Occipital lobe (tissue), 2 donors: Measurements from ENCODE around the gene STK4. TPM values are rescaled to one million over a fixed set of nuclear protein-coding genes. Genes with fewer than 3 reads are reported as not detected.

Experiments used
- DNase-seq: peaks from one replicate; lab custom pipeline; 2025; lab: John Stamatoyannopoulos, UW
- total RNA-seq: library from RNA; depleted of rRNA; stranded (reverse); fragments of >200 nt; gene quantifications from one replicate; pipeline ENCODE4 v1.2.3, GENCODE V29; 2014

The STK4 gene
- total RNA-seq, 1 donor from 2014 or later: 56.6 TPM

DNA sequence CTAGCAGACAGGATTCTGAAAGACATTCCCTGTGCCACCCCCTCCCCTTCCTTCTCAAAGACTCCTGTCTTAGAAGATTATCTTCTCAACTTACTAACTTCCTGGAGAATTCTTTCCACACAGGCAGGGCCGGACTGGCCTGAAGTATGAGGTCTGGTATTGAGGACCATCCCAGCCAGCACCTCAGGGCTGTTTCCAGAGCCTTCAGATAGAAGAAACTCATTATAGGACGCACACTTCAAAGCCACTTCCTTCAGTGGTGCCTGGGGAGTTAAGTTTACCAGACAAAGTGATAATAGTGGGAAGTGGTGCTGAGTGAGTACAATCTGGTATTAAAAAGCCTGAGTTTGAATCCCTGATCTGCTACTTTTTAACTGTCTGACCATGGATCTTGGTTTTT, 119.0 kb downstream of the STK4 start:
- no peak for DNase-seq

DNA sequence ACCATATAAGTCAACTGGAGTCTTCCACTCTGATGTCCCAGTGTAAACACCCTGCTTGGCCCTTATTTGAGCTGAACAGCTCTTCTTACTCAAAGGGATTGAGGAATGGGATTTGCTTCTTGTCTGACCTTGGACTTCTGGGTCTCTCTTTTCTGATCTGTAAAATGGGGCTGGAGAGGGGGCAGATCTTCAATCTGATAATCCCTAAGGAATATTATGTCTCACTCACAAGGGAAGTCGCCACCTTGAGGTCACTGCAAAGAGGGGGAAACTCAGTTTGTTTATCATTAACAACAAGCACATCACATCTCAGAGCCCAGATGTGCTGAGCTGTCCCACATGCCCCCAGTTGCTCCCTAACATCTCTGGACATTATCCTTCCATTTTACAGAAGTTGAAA, 119.6 kb downstream of the STK4 start:
- no peak for DNase-seq

DNA sequence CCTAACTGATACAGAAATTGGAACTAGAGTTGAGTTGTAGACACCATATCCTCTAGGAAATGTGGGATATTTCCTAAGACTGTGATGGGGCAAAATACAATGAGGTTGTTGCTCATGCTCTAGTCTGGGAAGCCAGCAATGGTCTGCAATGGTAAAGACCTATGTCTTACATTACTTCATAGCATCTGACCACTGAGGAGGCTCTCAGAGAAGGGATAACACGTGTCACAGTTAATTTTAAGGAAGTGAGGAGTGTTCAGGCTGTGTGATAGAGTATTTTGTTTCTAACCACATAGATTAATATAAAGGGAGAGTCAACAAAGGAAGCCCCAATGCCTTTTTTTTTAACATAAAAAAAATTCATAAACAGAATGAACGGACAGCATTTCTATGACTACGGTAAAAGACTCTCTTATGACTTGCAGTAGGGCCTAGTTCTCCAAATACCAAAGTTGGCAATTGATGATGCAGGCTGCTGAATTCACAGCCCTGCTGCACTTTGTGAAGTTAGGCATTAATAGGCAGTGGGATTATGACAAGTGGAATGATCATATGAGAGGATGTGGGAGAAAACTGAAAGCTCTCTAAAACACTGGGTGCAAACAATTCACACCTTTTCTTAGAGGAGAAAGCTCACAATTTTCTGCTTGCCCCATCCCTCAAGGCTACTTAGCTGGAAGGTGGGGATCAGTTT, 120.9 kb downstream of the STK4 start:
- no peak for DNase-seq

DNA sequence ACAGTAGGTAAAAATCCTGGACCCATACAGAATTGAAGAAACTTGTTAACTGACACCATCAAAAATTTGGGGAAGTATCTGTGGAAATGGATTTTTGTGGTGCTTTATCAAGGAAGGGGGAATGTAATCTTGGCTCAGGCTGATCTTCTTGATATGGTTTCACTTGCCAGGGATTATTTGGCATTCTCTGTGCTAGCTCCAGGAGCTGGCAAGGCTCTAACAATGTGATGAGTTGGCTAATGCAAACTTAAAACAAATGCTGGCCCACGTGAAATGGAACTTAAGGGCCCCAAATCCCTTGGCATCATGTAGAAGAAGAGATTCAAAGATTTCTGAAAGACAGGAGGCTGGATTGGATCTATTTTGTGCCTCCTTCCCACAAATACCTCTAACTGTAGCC, 121.5 kb downstream of the STK4 start:
- no peak for DNase-seq

DNA sequence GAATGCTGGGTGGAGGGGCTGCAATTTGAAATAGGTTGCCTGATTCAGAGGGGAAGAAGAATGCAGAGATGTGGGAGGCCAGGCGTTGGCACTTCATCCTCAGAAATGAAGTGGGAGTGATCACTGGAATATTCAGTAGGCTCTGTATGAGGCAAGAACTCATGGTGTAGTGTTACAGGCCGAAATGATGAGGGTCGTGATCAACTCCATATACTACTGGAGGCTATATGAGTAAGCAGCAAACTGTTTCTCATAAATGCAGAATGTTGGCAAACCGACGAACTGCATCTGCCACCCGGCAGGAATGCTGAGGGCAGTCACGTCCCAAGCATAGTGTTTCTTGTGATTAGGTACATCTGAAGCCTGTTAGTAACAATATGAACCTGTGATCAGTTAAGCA, 121.9 kb downstream of the STK4 start:
- DNase-seq: peak; percentile 23

DNA sequence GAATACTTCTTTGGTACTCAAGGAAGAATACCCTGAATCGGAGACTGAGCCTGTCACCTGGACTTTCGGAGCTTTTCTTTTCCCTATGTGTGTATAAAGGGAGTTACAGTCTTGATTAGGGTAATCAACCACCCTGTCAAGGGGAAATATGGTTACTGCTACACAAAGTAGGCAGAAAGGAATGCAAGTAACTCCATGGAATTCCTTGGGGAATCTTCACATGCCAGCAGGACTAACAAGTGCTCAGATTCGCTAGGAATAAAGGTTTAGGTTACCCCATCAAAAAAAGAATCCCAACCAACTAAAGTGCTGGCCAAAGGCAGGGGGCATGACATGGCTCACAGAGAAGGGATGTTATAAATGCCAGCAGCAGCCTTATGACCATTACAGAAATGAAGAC, 124.2 kb downstream of the STK4 start:
- DNase-seq: no peak

DNA sequence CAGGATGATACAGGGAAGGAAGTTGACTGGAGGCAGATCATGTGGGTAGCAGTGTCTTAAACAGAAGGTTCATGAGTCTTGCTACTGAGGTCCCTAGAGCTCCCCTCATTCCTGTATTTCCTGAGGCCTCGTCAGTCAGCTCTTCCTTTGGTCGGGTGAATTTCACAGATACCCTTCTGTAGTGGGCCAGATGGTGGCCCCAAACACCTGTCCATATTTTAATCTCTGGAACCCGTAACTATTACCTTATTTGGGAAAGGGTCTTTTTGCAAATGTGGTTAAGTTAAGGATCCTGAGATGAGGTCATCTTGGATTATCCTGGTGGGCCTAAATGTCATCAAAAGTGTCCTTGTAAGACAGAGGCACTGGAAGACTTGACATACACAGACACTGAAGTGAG, 125.1 kb downstream of the STK4 start:
- DNase-seq: no peak

DNA sequence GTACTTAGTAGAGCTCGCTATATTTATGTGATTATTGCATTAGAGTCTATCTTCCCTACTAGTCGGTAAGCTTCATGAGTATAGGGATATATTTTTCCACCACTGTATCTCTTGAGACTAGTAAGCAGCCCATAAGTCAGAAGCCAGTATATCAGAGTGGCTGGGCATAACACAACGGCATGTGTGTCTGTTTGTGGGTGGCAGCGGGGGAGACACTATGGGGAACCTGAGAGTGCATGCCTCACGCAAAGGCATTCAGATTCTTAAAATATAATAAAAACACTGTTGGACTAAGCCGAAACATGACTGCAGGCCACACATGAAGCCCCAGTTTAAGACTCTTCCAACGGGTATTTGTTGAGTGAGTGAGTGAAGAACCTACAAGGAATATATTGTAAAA, 126.6 kb downstream of the STK4 start:
- no peak for DNase-seq

DNA sequence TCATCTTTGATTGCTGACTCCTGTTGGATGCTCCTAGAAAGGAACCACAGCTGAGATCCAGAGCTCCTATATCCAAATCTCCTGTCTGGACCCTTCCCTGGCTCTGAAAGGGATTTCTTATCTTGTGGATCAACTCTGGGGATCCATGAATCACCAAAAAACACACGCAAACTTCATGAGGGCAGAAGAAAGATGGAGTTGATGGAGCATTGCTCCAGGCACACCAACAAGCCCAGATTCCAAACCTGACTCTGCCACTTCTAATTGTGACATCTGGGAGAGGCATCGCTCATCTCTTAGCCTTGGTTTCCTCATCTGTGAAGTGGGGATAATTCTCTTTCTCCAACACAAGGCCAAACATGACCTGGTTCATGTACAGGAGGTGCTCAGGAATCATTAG, 127.9 kb downstream of the STK4 start:
- no peak for DNase-seq

DNA sequence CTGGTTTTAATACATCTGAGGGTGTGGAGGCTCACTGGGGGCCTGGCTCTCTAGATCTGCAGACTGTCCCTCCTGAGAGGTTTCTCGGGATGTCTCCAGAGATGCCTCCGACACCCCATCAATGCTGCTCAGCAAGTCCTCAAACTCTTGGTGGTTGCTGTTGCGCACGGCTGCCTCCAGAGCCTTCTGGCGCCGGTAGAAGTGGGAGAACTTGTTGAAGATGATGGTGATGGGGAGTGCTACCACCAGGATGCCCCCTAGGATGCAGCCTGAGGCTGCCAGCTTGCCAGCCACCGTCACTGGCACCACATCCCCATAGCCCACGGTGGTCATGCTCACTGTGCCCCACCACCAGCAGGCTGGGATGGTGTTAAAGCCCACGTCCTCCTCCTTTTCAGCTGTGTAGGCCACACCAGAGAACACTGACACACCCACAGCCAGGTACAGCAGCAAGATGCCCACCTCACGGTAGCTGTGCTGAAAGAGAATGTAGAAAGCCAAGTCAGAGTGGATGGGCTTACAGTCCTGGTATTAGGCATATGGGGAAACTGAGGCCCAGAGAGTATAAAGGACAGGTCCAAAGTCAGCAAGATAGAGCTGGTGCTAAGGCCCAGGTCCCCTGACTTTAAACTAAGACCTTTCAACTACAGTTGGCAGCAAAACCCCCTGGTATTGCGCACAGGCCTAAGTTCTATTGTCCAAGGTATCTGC, 128.7 kb downstream of the STK4 start:
- DNase-seq: no peak

DNA sequence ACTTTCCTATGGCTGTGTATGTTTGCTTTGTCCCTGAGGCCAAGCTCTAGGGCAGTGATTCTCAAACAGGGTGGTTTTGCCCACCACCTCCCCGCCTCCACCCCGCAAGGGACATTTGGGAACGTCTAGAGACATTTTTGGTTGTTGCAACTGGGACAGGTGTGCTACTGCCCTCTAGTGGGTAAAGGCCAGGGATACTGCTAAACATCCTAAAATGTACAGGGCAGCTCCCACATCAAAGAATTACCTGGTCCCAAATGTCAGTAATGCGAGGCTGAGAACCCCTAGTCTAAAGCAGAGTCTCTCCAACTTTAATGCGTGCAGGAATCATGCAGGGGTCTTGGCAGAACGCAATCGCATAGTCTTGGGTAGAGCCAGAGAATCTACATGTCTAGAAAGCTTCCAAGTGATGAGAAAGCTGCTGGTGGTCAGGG, 129.5 kb downstream of the STK4 start:
- peak; percentile 50 for DNase-seq

DNA sequence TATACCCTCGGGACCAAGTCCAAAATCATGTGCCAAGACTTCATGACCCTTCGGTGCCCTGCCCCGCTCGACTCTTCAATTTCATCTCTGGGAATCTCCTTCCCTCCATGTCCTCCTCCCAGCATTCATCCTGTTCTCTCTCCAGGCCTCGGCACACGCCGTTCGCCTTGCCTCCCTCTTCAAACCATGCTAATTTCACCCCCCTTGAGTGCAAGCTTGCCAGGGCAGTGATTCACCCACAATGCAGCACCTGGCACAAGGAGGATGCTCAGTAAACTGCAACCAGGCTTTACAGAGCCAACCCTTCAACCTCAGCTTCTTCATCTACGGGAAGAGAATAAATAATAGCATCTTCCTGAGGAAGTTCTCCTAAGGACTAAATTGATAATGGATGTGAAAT, 130.5 kb downstream of the STK4 start:
- DNase-seq: peak; percentile 56

DNA sequence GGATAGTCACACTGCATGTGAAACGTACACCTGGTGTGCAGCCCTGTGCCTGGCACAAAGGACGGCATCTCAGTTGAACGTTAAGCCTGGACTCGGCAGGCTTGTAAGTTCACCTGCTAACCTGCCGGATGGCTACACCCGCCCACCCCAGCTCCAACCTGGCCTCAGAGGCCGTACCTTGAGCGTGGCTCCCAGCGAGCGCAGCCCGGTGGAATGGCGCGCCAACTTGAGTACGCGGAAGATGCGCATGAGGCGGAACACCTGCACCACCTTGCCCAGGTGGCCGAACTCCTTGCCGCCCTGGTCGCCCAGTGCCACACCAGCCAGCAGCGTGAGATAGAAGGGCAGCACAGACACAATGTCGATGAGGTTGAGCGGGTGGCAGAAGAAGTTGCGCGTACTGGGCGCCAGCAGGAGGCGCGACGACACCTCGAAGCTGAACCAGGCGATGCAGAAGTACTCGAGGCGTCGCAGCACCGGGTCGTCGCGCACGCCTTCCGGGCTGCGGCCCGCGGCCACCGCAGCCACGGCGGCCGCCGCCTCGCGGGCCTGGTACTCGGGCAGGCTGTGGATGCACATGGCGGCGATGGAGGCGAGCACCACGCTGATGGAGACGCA, 131.3 kb downstream of the STK4 start:
- no peak for DNase-seq

DNA sequence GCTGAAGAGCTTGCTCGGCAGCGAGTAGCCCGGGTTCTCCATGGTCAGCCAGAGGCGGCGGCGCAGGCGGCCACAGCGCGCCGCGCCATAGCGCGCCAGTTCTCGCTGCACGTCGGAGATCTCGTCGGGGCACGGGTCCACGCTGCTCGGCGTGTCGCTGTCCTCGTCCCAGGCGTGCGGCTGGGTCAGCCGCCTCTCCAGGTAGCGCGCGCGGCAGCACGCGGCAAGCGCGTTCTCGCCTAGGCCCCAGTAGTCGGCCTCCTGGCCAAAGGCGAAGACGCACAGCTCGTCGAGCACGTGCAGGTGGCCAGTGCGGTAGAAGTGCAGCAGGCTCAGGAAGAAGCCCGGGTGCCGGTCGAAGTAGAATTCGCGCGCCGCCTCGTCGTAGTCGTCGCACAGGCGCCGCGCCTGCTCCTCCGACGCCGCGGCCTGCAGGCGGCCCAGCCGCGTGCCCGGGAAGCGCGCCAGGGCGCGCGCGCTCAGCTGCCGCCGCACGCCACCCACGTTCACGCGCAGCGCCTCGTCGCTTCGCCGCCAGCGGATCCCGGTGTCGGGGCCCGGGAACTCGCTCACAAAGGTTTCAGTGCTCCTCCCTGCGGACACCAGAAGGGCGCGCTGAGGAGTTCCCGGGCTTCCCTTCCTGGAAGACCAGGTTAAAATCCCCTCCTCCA, 131.9 kb downstream of the STK4 start:
- no peak for DNase-seq

DNA sequence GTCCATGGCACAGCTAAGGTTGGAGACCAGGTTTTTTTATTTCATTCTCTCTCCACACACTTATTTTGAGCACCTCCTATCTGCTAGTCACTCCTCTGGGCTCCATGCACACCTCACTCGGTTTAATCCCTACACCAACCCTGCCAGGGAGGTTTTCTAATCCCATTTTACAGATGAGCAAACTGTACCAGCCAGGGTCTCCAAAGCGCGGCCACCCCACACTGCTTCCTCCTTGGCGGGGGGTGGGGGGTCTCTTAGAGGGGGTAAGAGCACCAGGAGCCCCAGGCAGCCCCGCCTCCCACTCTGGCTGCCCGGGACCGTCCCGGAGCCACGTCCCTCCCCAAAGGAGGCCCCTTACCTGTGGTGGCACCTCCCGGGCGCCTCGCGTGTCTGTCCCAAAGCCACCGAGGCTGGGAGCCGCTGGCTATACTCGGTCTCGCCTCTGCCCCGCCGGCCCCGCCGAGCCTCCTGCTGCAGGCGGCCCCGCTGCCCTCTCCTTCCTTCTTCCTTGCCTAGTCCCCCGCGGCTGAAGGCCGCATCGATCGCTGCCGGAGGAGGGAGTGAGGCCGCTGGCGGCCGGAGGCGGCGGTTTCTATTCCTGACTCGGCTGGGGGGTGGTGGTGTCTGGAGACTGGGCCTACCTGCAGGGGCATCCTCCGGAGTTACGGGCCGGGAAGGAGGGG, 134.4 kb downstream of the STK4 start, which contains the start of gene KCNS1:
KCNS1 (minus strand) TSS at position 565 of the 683 bp plus-strand sequence. CDS start 1,891 bp downstream, outside the sequence.
- DNase-seq: peak; percentile 29

DNA sequence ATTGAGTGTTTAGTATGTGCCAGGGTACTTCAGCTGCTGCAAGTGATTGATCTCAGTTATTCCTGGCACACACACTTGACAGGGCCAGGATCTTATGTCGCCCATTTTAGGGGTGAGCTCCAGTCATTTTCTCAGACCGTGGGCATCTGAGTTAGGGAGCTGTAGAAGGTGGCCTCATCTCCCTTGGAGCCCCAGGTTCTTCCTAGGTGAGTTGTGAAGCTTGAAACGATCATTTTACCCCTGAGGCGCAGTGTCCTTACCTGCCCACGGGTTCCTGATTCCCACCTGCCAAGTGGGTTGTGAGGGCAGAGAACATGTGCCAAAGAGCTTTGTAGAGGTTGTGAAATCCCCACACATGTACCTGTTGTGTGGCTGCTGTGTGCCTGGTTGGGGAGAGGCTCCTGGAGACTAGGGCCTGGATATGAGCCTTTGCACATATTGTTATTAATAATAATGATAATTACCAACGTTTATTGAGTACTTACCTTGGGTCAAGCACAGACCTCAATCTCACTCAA, 135.1 kb downstream of the STK4 start:
- no peak for DNase-seq

DNA sequence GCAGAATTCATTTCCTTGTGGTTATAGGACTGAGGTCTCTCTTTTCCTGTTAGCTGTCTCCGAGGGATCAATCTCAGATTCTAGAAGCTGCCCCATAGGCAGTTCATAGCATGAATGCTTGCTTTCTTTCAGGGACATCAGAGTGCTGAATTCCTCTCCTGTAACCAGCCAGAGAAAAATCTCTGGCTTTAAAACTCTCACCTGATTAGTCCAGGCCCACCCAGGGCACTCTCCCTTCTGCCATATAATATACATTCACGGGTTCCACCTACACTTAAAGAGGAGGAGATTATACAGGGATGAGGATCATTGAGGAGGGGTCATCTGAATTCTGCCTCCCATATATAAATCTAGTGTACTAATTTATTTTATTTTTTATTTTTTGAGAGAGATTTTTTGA, 136.8 kb downstream of the STK4 start:
- DNase-seq: no peak

DNA sequence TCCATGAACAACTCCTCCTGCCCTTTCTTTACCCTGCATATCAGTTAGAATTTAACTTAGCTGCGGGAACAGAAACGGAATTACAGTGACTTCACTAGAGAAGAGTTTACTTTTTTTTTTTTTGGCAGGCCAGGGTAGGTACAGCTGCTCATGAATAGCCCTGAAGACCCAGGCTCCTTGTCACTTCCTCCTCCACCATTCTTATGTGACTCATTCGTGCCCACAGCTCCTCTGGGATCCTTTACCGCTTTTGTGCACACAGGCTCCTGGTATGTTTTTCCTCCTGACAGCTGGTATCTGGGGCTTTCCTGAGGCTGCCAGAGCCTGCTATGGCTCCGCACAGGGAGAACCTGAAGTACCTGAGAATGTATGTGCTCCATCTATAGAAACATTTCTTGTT, 138.5 kb downstream of the STK4 start:
- DNase-seq: peak; percentile 66

DNA sequence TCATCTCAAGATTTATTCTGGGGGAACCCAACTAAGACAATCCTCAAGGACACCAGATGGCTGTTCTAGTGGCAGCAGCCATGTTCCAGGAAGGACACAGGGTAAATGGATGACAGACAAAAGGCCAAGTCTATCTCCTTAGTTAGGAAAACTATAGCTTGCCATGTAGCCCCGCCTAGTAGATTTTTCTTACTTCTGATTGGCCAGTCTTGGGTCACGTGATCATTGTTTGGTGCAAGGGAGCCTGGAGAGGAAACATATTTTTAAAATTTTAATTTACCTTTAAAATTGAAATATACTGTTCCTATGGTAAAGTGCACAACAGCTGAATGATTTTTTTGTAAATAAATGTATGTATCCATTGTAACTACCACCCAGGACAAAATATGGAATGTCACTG, 139.0 kb downstream of the STK4 start:
- no peak for DNase-seq

DNA sequence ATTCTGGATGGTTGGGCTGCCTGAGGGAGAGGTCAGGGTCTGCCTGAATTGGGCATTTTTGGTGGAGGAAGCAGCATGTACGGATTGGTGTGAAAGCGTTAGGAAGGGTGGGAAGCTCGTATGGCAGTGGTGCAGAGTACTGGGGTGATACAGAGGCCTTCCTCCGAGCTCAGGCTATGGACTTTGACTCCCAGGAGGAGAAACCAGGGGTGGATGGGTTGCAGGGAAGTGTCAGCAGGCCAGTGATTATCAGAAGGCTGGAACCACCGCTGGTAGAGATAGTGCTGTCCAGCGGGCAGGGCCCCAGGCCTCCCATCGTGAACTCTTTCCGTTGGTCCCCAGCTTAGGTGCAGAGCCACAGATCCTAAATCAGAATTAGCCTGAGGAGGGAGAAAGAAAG, 143.3 kb downstream of the STK4 start:
- DNase-seq: no peak

DNA sequence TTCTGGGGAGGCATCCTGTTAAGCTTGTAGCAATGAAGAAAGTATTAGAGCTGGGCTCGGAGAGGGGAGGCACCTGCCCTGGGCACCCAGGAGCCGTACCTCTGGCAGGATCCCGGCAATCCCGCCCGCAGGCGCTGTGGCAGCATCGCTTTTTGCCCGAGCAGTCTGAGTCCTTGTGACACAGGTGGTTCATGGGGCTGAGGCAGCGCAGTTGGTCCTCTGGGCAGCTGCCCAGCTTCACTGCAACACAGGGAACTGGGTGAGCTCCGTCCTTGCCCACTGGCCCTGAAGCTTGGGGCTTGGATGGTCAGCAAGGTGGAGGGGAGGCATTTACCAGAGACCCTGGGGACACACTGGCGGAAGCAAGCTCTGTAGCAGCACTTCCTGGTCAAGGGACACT, 144.0 kb downstream of the STK4 start:
- no peak for DNase-seq
